Measurements from ENCODE around the gene LOXL1. TPM values are rescaled to one million over a fixed set of nuclear protein-coding genes. Genes with fewer than 3 reads are reported as not detected.

LOXL1 gene
- polyA plus RNA-seq, 1 donor (not counting 4 experiments of a cell fraction or from before 2014, with no cell fraction given) = 8.8 TPM

GRCh38 chr15:73952171-73952912 lies 26.1 kb downstream of the LOXL1 start:
- Histone ChIP-seq H3K4me3 (ENCODE audit: control insufficient read depth in 2 of 3, extremely low read depth in 1 of 3, insufficient read depth in 2 of 3, low read depth in 1 of 3, low read length in 3 of 3) (no peak overlapping the region), H4K20me1 (ENCODE audit: control insufficient read depth, extremely low read depth, insufficient read depth, low read length) (no peaks in the 10 kb centered on the region), H3K27me3 (ENCODE audit: control insufficient read depth, extremely low read depth, insufficient read depth, low read length) (no peaks in the 10 kb centered on the region), H3K79me2 (ENCODE audit: control insufficient read depth, insufficient read depth, low read length) (no peaks in the 10 kb centered on the region), H3K9me1 (ENCODE audit: control insufficient read depth, extremely low read depth, insufficient read depth, low read length) (no peaks in the 10 kb centered on the region), H3K9ac (ENCODE audit: control insufficient read depth, extremely low read depth, insufficient read depth, low read length) (no peak overlapping the region), H3K4me1 (ENCODE audit: control insufficient read depth, extremely low read depth, insufficient read depth, low read length) (peaks cover 15% of the 10 kb centered on the region), H3K27ac (ENCODE audit: control insufficient read depth, insufficient read depth, low read length) (no peak overlapping the region), H3K4me2 (ENCODE audit: control insufficient read depth, extremely low read depth, insufficient read depth, low read depth, low read length) (no peak overlapping the region), H3K36me3 (ENCODE audit: control insufficient read depth in 2 of 2, extremely low read depth in 1 of 2, insufficient read depth in 2 of 2, low read length in 2 of 2) (peaks cover 0 to 2% of the 10 kb centered on the region in 2 experiments), H3K9me3 (ENCODE audit: control insufficient read depth, low read depth, low read length) (no peaks in the 10 kb centered on the region), H2AFZ (ENCODE audit: control insufficient read depth, low read length) (no peak overlapping the region)
- dilution Hi-C loops (cut with MboI; ENCODE audit: extremely low pct_ligation_motif_present, low sequenced_read_pairs) = no loop called here
- no peak for TF ChIP-seq EZH2 (IDR thresholded peaks at IDR 0.05; ENCODE audit: low read length)
- TF ChIP-seq CTCF (optimal IDR thresholded peaks at IDR 0.05 in 1 of 3, IDR thresholded peaks at IDR 0.05 in 1 of 3, conservative IDR thresholded peaks at IDR 0.05 in 1 of 3; ENCODE audit: extremely low read depth in 1 of 3, insufficient read depth in 2 of 3, low read length in 3 of 3) = no peak
- DNase-seq (ENCODE audit: low read depth, low spot score) (no peak), FAIRE-seq (no peak)

GRCh38 chr15:73952913-73953750 lies 26.9 kb downstream of the LOXL1 start:
- DNase-seq (ENCODE audit: low read depth, low spot score) = no peak
- peaks cover 15% of the 10 kb centered on the region for H3K4me1 ChIP-seq (ENCODE audit: control insufficient read depth, extremely low read depth, insufficient read depth, low read length)
- no peaks in the 10 kb centered on the region for H3K79me2 ChIP-seq (ENCODE audit: control insufficient read depth, insufficient read depth, low read length)
- FAIRE-seq = no peak
- no peaks in the 10 kb centered on the region for H3K36me3 ChIP-seq (ENCODE audit: control insufficient read depth in 2 of 2, extremely low read depth in 1 of 2, insufficient read depth in 2 of 2, low read length in 2 of 2)
- no peaks in the 10 kb centered on the region for H3K9me1 ChIP-seq (ENCODE audit: control insufficient read depth, extremely low read depth, insufficient read depth, low read length)
- no peak overlapping the region for H3K9ac ChIP-seq (ENCODE audit: control insufficient read depth, extremely low read depth, insufficient read depth, low read length)
- no peak overlapping the region for H3K27ac ChIP-seq (ENCODE audit: control insufficient read depth, insufficient read depth, low read length)
- H3K27me3 ChIP-seq (ENCODE audit: control insufficient read depth, extremely low read depth, insufficient read depth, low read length) = no peaks in the 10 kb centered on the region
- dilution Hi-C loops (cut with MboI; ENCODE audit: extremely low pct_ligation_motif_present, low sequenced_read_pairs) = no loop called here
- no peak overlapping the region for H3K4me2 ChIP-seq (ENCODE audit: control insufficient read depth, extremely low read depth, insufficient read depth, low read depth, low read length)
- H3K4me3 ChIP-seq (ENCODE audit: control insufficient read depth in 2 of 3, extremely low read depth in 1 of 3, insufficient read depth in 2 of 3, low read depth in 1 of 3, low read length in 3 of 3) = no peak overlapping the region
- H2AFZ ChIP-seq (ENCODE audit: control insufficient read depth, low read length) = no peak overlapping the region
- TF ChIP-seq EZH2 (IDR thresholded peaks at IDR 0.05; ENCODE audit: low read length) = no peak
- no peak for TF ChIP-seq CTCF (optimal IDR thresholded peaks at IDR 0.05 in 1 of 3, IDR thresholded peaks at IDR 0.05 in 1 of 3, conservative IDR thresholded peaks at IDR 0.05 in 1 of 3; ENCODE audit: extremely low read depth in 1 of 3, insufficient read depth in 2 of 3, low read length in 3 of 3)
- no peaks in the 10 kb centered on the region for H4K20me1 ChIP-seq (ENCODE audit: control insufficient read depth, extremely low read depth, insufficient read depth, low read length)
- H3K9me3 ChIP-seq (ENCODE audit: control insufficient read depth, low read depth, low read length) = no peaks in the 10 kb centered on the region

All from keratinocyte (primary cell).